Measurements from ENCODE around the gene PPP1R2.
"Not testable (repeated sequence)": the region's sequence is repeated elsewhere in the genome, so short reads cannot be mapped to it uniquely, and the experiment has no call there.

The PPP1R2 gene

DNA sequence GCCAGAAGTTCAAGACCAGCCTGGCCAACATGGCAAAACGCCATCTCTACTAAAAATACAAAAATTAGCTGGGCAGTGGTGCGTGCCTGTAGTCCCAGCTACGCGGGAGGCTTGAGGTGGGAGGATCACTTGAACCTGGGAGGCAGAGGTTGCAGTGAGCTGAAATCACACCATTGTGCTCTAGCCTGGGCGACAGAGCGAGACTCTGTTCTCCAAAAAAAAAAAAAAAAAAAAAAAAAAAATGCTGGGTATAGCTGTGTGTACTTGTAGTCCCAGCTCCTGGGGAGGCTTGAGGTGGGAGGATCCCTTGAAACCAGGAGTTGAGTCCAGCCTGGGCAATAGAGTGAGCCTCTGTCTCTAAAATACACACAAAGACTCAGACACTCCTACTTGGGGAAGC lies 32.0 kb downstream of the PPP1R2 start:
- Histone ChIP-seq H3K27me3 (ENCODE audit: insufficient read depth, low read length) (no peaks in the 10 kb centered on the region), H3K4me3 (ENCODE audit: low read length) (no peak overlapping the region), H3K4me1 (ENCODE audit: insufficient read depth, low read length) (no peaks in the 10 kb centered on the region), H3K9ac (ENCODE audit: low read depth, low read length) (no peak overlapping the region), H3K36me3 (ENCODE audit: insufficient read depth, low read length) (peaks cover 28% of the 10 kb centered on the region), H3K27ac (ENCODE audit: low read depth, low read length) (no peak overlapping the region), H3K9me3 (ENCODE audit: insufficient read depth, low read depth, low read length) (no peaks in the 10 kb centered on the region)
- 97% methylated on average over 6 of the region's 6 CpGs for WGBS

- H3K27ac ChIP-seq (ENCODE audit: low read depth, low read length): no peak overlapping the region
- no peaks in the 10 kb centered on the region for H3K27me3 ChIP-seq (ENCODE audit: insufficient read depth, low read length)
- H3K9ac ChIP-seq (ENCODE audit: low read depth, low read length): no peak overlapping the region
- H3K36me3 ChIP-seq (ENCODE audit: insufficient read depth, low read length): 0 out of 2 replicates have a peak, but pooled peaks cover 5% of the 10 kb centered on the region
- H3K4me1 ChIP-seq (ENCODE audit: insufficient read depth, low read length): no peaks in the 10 kb centered on the region
- no peak overlapping the region for H3K4me3 ChIP-seq (ENCODE audit: low read length)
- no peaks in the 10 kb centered on the region for H3K9me3 ChIP-seq (ENCODE audit: insufficient read depth, low read depth, low read length)
- 100% methylated on average over 1 of the region's 1 CpG for WGBS
Measured at GRCh38 chr3:195508185-195508584, 34.9 kb downstream of the PPP1R2 start.

GRCh38 chr3:195475614-195476013 lies 67.5 kb downstream of the PPP1R2 start:
- no peaks in the 10 kb centered on the region for H3K36me3 ChIP-seq (ENCODE audit: insufficient read depth, low read length)
- WGBS: 90% methylated on average over 2 of the region's 3 CpGs
- H3K27ac ChIP-seq (ENCODE audit: low read depth, low read length): no peak overlapping the region
- no peaks in the 10 kb centered on the region for H3K9me3 ChIP-seq (ENCODE audit: insufficient read depth, low read depth, low read length)
- no peak overlapping the region for H3K4me3 ChIP-seq (ENCODE audit: low read length)
- H3K27me3 ChIP-seq (ENCODE audit: insufficient read depth, low read length): no peaks in the 10 kb centered on the region
- no peaks in the 10 kb centered on the region for H3K4me1 ChIP-seq (ENCODE audit: insufficient read depth, low read length)
- H3K9ac ChIP-seq (ENCODE audit: low read depth, low read length): no peak overlapping the region

DNA sequence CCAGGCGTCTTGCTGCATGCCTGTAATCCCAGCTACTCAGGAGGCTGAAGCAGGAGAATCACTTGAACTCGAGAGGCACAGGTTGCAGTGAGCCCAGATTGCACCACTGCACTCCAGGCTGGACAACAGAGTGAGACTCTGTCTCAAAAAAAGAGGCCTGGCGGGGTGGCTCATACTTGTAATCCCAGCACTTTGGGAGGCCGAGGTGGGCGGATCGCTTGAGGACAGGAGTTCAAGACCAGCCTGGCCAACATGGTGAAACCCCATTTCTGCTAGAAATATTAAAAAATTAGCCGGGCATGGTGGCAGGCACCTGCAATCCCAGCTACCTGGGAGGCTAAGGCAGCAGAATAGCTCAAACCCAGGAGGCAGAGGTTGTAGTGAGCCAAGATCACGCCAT lies 68.0 kb downstream of the PPP1R2 start:
- 87% methylated on average over 8 of the region's 8 CpGs for WGBS
- H3K36me3 ChIP-seq (ENCODE audit: insufficient read depth, low read length): not testable (repeated sequence)

DNA sequence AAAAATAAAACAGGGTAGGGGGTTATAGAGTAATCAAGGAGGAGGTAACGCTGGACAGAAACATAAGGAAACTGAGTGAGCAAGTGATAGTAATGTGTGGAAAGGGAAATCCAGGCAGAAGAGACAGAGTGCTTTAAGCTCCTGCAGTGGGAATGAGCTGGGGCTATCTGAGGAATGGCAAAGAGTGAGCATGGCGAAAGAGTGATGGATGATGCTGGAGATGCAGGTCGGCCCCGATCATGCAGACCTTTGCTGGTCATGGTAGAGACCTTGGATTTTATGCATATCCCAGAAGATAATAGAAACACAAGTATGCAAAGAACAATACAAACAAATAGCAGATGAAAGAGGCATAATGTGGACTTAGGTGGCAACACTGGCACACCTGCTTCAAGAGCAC lies 74.3 kb downstream of the PPP1R2 start:
- no peak overlapping the region for H3K9ac ChIP-seq (ENCODE audit: low read depth, low read length)
- 92% methylated on average over 4 of the region's 4 CpGs for WGBS
- H3K4me3 ChIP-seq (ENCODE audit: low read length): no peak overlapping the region
- H3K4me1 ChIP-seq (ENCODE audit: insufficient read depth, low read length): no peaks in the 10 kb centered on the region
- H3K36me3 ChIP-seq (ENCODE audit: insufficient read depth, low read length): no peaks in the 10 kb centered on the region
- no peak overlapping the region for H3K27ac ChIP-seq (ENCODE audit: low read depth, low read length)
- no peaks in the 10 kb centered on the region for H3K9me3 ChIP-seq (ENCODE audit: insufficient read depth, low read depth, low read length)
- no peaks in the 10 kb centered on the region for H3K27me3 ChIP-seq (ENCODE audit: insufficient read depth, low read length)

More for the DNA sequence above, 68.0 kb downstream of the PPP1R2 start:
- H3K9ac ChIP-seq (ENCODE audit: low read depth, low read length); H3K27me3 ChIP-seq (ENCODE audit: insufficient read depth, low read length); H3K4me1 ChIP-seq (ENCODE audit: insufficient read depth, low read length); H3K27ac ChIP-seq (ENCODE audit: low read depth, low read length); H3K9me3 ChIP-seq (ENCODE audit: insufficient read depth, low read depth, low read length); H3K4me3 ChIP-seq (ENCODE audit: low read length): not testable (repeated sequence)

GRCh38 chr3:195468391-195468776 lies 74.7 kb downstream of the PPP1R2 start:
- H3K9me3 ChIP-seq (ENCODE audit: insufficient read depth, low read depth, low read length): no peaks in the 10 kb centered on the region
- 87% methylated on average over 4 of the region's 4 CpGs for WGBS
- H3K9ac ChIP-seq (ENCODE audit: low read depth, low read length): no peak overlapping the region
- H3K4me1 ChIP-seq (ENCODE audit: insufficient read depth, low read length): no peaks in the 10 kb centered on the region
- no peaks in the 10 kb centered on the region for H3K36me3 ChIP-seq (ENCODE audit: insufficient read depth, low read length)
- H3K27ac ChIP-seq (ENCODE audit: low read depth, low read length): no peak overlapping the region
- H3K27me3 ChIP-seq (ENCODE audit: insufficient read depth, low read length): no peaks in the 10 kb centered on the region
- H3K4me3 ChIP-seq (ENCODE audit: low read length): no peak overlapping the region

DNA sequence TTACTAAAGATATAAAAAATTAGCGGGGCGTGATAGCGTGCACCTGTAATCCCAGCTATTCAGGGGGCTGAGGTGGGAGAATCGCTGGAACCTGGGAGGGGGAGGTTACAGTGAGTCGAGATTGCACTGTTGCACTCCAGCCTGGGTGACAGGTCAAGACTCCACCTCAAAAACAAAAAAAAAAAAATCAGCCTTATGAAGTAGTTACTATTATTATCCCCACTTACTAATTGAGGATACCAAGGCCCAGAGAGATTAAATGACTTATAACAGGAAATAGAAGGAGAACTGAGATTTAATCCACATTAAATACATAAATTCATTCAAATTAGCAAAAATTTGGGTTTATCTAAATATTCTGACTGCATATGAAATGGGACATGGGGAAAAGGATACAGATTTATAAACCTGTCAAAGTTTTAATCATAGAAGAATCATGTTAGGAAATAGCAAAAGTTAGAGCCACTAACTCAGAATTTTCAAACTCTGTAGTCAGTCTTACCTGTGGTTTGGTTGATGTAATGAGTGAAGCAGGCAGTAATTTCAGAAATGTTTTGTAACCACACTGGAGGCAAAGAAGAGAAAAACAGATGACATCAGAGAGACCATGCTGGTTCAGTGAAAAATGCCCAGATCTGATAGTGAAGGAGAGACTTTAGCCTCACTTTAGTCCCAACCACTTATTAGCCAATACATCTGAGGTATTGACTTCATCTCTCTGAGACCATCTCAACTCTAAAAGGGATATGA lies 75.3 kb downstream of the PPP1R2 start:
- Histone ChIP-seq H3K27me3 (ENCODE audit: insufficient read depth, low read length) (no peaks in the 10 kb centered on the region), H3K4me1 (ENCODE audit: insufficient read depth, low read length) (no peaks in the 10 kb centered on the region), H3K4me3 (ENCODE audit: low read length) (no peak overlapping the region), H3K36me3 (ENCODE audit: insufficient read depth, low read length) (no peaks in the 10 kb centered on the region), H3K9ac (ENCODE audit: low read depth, low read length) (no peak overlapping the region), H3K27ac (ENCODE audit: low read depth, low read length) (no peak overlapping the region), H3K9me3 (ENCODE audit: insufficient read depth, low read depth, low read length) (no peaks in the 10 kb centered on the region)
- 93% methylated on average over 4 of the region's 5 CpGs for WGBS

DNA sequence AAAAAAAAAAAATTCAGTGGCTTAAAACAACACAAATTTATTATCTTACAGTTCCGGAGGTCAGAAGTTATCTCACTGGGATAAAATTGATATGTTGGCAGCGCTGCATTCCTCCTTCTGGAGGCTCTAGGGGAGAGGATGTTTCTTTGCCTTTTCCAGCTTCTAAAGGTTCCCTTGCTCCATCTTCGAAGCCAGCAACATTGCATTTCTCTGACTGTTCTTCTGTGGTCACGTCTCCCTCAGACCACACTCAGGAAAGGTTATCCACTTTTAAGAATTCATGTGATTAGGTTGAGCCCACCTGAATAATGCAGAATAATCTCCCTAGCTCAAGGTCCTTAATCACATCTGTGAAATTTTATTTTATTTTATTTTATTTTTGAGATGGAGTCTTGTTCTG lies 76.9 kb downstream of the PPP1R2 start:
- Histone ChIP-seq H3K27me3 (ENCODE audit: insufficient read depth, low read length) (no peaks in the 10 kb centered on the region), H3K9ac (ENCODE audit: low read depth, low read length) (no peak overlapping the region), H3K4me3 (ENCODE audit: low read length) (no peak overlapping the region), H3K9me3 (ENCODE audit: insufficient read depth, low read depth, low read length) (no peaks in the 10 kb centered on the region), H3K36me3 (ENCODE audit: insufficient read depth, low read length) (no peaks in the 10 kb centered on the region), H3K4me1 (ENCODE audit: insufficient read depth, low read length) (no peaks in the 10 kb centered on the region), H3K27ac (ENCODE audit: low read depth, low read length) (no peak overlapping the region)
- 93% methylated on average over 4 of the region's 4 CpGs for WGBS

Data from HUES64 (cell line).